ENCODE measurements around the gene AMOTL2.

DNA sequence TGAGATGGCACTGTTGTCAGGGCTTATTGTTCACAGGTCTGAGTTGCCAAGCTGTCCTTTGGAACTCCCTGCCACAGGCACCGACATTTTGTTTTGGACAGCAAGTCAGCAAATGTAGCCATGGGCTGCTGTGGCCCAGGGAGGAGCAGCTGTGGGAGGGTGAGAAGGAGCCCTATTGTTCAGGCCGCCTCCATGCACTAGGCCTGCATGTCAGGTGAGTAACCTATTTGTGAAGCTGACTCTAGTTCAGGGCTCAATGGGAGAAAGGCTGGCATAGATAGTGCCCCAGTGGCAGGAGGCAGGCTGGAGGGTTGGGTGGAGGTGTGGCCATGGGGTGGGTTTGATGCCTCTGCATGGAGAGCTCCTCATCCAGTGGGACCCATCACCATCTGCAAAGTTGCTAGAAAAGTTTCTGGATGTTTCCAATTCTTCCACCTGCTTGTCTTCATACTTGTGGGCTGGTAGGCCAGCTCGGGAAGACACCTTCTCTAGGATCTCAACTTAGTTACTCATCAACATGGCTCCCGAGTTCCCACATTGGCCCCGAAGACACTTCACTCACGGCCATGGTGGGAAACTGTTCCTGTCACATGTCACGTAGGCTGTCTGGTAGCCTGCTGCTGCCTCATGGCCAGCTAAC lies 19.5 kb downstream of the AMOTL2 start:
- TF ChIP-seq CTCF (IDR thresholded peaks at IDR 0.05; ENCODE audit: poor library complexity): no peak
- no peak for TF ChIP-seq EZH2 (IDR thresholded peaks at IDR 0.05; ENCODE audit: borderline replicate concordance)

Measured in hepatocyte (in vitro differentiated cells).